SK-N-SH (cell line): ENCODE data around the gene SLC6A20.

Experiments
- CTCF ChIP-seq: fragments of 200-600 bp; sonication (generic); IDR thresholded peaks from 2 replicates; pipeline ENCODE4 v1.6.1; 2017; ENCODE audit warnings: antibody characterized with exemption, mild to moderate bottlenecking, moderate library complexity
- ELF1 ChIP-seq: IDR thresholded peaks from 2 replicates; pipeline ENCODE4 v1.4.0; 2012
- EP300 ChIP-seq, 2 experiments: IDR thresholded peaks; 2 replicates each; pipeline versions ENCODE4 v1.4.0 to v1.6.1; 2012; ENCODE audit warnings: borderline replicate concordance in 1 of 2, low read depth in 1 of 2, low read length in 1 of 2
- EZH2phosphoT487 ChIP-seq: fragments of 200-600 bp; sonication (generic); IDR thresholded peaks from 2 replicates; pipeline ENCODE4 v1.6.1; 2017; ENCODE audit warnings: low read depth, mixed run types, mild to moderate bottlenecking, antibody characterized with exemption, moderate library complexity, borderline replicate concordance
- JUND ChIP-seq: IDR thresholded peaks from 2 replicates; pipeline ENCODE4 v1.4.0; 2012
- MAX ChIP-seq: IDR thresholded peaks from 2 replicates; pipeline ENCODE4 v1.4.0; 2012; ENCODE audit warnings: low read depth
- MXI1 ChIP-seq: IDR thresholded peaks from 2 replicates; pipeline ENCODE4 v1.6.1; 2012; ENCODE audit warnings: mild to moderate bottlenecking, low read depth, low read length, improper control_type of control experiment
- POLR2AphosphoS5 ChIP-seq: IDR thresholded peaks from 2 replicates; pipeline ENCODE4 v1.6.1; 2012; ENCODE audit warnings: low read depth, low read length
- RAD21 ChIP-seq: IDR thresholded peaks from 2 replicates; pipeline ENCODE4 v1.6.1; 2012; ENCODE audit warnings: mild to moderate bottlenecking, low read length
- SMC3 ChIP-seq: IDR thresholded peaks from 2 replicates; pipeline ENCODE4 v1.6.1; 2012; ENCODE audit warnings: low read depth, low read length, improper control_type of control experiment
- TAF1 ChIP-seq: IDR thresholded peaks from 2 replicates; pipeline ENCODE4 v1.6.1; 2012; ENCODE audit warnings: low read depth, mild to moderate bottlenecking, low read length, moderate library complexity, borderline replicate concordance
- TCF12 ChIP-seq: IDR thresholded peaks from 2 replicates; pipeline ENCODE4 v1.4.0; 2012
- TF ChIP-seq, protein P1 (sequence below): fragments of 150-350 bp; IDR thresholded peaks from 2 replicates; pipeline ENCODE4 v1.6.1; 2016; ENCODE audit warnings: mild to moderate bottlenecking, low read depth, low read length
- TF ChIP-seq, protein P2 (sequence below): IDR thresholded peaks from 2 replicates; pipeline ENCODE4 v1.6.1; 2012; ENCODE audit warnings: mild to moderate bottlenecking, low read depth, low read length, moderate library complexity

DNA sequence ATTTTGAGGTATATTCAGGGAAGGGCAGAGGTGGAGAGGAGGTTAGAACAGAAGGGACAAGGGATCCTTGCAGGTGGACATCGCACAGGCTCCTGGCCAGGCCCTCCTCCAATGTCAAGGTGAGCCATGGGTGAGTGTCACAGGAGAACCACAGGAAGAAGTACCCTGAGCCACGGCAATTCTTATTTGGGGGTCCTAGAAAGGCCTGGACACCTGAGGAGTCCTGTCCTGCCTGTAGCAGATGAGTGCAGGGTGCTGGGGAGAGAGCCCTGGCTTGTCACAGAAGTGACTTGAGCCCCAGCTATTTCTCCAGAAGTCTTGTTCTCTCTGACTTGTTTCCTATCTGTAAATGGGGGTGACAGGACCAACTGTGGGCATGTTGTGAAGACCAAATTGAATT is 4.3 kb downstream of the SLC6A20 start:
- TF ChIP-seq EP300 (IDR thresholded peaks at IDR 0.05; ENCODE audit: borderline replicate concordance in 1 of 2, low read depth in 1 of 2, low read length in 1 of 2) (no peak), CTCF (no peak), MXI1 (no peak), MAX (no peak), JUND (no peak), TCF12 (no peak), EZH2phosphoT487 (no peak), ELF1 (no peak), TAF1 (no peak), SMC3 (no peak), POLR2AphosphoS5 (no peak), RAD21 (no peak)
- TF ChIP-seq, protein P1, sequence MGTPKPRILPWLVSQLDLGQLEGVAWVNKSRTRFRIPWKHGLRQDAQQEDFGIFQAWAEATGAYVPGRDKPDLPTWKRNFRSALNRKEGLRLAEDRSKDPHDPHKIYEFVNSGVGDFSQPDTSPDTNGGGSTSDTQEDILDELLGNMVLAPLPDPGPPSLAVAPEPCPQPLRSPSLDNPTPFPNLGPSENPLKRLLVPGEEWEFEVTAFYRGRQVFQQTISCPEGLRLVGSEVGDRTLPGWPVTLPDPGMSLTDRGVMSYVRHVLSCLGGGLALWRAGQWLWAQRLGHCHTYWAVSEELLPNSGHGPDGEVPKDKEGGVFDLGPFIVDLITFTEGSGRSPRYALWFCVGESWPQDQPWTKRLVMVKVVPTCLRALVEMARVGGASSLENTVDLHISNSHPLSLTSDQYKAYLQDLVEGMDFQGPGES, result no peak
- TF ChIP-seq, protein P2, sequence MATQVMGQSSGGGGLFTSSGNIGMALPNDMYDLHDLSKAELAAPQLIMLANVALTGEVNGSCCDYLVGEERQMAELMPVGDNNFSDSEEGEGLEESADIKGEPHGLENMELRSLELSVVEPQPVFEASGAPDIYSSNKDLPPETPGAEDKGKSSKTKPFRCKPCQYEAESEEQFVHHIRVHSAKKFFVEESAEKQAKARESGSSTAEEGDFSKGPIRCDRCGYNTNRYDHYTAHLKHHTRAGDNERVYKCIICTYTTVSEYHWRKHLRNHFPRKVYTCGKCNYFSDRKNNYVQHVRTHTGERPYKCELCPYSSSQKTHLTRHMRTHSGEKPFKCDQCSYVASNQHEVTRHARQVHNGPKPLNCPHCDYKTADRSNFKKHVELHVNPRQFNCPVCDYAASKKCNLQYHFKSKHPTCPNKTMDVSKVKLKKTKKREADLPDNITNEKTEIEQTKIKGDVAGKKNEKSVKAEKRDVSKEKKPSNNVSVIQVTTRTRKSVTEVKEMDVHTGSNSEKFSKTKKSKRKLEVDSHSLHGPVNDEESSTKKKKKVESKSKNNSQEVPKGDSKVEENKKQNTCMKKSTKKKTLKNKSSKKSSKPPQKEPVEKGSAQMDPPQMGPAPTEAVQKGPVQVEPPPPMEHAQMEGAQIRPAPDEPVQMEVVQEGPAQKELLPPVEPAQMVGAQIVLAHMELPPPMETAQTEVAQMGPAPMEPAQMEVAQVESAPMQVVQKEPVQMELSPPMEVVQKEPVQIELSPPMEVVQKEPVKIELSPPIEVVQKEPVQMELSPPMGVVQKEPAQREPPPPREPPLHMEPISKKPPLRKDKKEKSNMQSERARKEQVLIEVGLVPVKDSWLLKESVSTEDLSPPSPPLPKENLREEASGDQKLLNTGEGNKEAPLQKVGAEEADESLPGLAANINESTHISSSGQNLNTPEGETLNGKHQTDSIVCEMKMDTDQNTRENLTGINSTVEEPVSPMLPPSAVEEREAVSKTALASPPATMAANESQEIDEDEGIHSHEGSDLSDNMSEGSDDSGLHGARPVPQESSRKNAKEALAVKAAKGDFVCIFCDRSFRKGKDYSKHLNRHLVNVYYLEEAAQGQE, result no peak
